ENCODE data around the gene LPP. TPM values are rescaled to one million over a fixed set of nuclear protein-coding genes. Genes with fewer than 3 reads are reported as not detected.

Gene LPP
- total and polyA plus RNA-seq, 9 of the 15 experiments (the other 6 are each of a cell fraction or from before 2014, with no cell fraction given), result 0.07 to 0.18 TPM; not detected in 7

- no peak for TF ChIP-seq SP2 (IDR thresholded peaks at IDR 0.05; ENCODE audit: extremely low read depth, low read depth, low read length, poor library complexity, severe bottlenecking)
Observed at GRCh38 chr3:188890572-188891270, 736.8 kb downstream of the LPP start (continued).

DNA sequence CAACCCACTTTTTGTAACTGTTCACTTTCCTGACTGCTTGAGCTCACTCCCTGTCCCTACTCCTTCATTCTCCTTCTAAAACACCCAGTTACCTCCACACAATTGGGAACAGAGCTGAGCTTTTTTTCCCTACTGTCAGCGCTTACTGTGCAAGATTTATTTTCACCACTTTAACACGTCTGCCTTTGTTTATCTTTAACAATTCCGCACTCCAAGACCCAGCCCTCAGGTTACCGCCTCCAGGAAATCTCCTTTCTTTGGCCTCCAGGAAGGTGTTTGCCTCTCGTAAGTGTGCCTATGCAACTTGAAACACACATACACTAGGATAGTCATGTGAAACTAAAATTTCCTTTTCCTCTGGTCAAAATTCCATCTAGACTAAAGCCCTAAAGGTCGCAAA, 745.9 kb downstream of the LPP start:
- Histone ChIP-seq H3K9me1 (ENCODE audit: control insufficient read depth, insufficient read depth, low read length) (no peaks in the 10 kb centered on the region), H3K27me3 (ENCODE audit: control insufficient read depth in 2 of 2, insufficient read depth in 2 of 2, low read length in 2 of 2) (no peaks in the 10 kb centered on the region), H3K9me3 (replicated peaks; ENCODE audit: control insufficient read depth, insufficient read depth, low read depth, low read length) (no peaks in the 10 kb centered on the region), H3K4me3 (no peak overlapping the region), H3K79me2 (ENCODE audit: control insufficient read depth, insufficient read depth, low read length) (no peaks in the 10 kb centered on the region), H3K9ac (ENCODE audit: insufficient read depth in 1 of 2, low read depth in 2 of 2, low read length in 2 of 2) (no peak overlapping the region), H3K4me1 (replicated peaks in 1 of 2; ENCODE audit: control insufficient read depth in 2 of 2, insufficient read depth in 2 of 2, low read length in 2 of 2) (no peaks in the 10 kb centered on the region), H3K36me3 (ENCODE audit: control insufficient read depth, insufficient read depth, low read length) (no peaks in the 10 kb centered on the region), H4K20me1 (replicated peaks; ENCODE audit: control insufficient read depth, insufficient read depth, low read length) (no peaks in the 10 kb centered on the region), H2AFZ (ENCODE audit: low read depth, low read length) (no peak overlapping the region), H3K27ac (ENCODE audit: extremely low read depth, low read depth, low read length) (no peak overlapping the region), H3K4me2 (ENCODE audit: insufficient read depth, low read length) (no peak overlapping the region)
- in situ Hi-C loops (cut with MboI) (no loop called here), intact Hi-C loops (cut with micrococcal nuclease) (no loop called here)
- ATAC-seq (no peak), DNase-seq (ENCODE audit: extremely low read depth in 1 of 4, low spot score in 3 of 4) (no peak), FAIRE-seq (no peak)
- POLR2A ChIA-PET, result no interaction called here
- no TSS peak for BruUV-seq (replicated peaks)
- WGBS (ENCODE audit: insufficient coverage, low coverage, missing lambda C conversion rate), result 1% methylated on average over 6 of the region's 6 CpGs
- TF ChIP-seq POU5F1 (IDR thresholded peaks at IDR 0.05; ENCODE audit: borderline replicate concordance, low read depth, low read length, partially characterized antibody) (no peak), STAT5A (IDR thresholded peaks at IDR 0.05; ENCODE audit: borderline replicate concordance, low read length) (no peak), MCM2 (IDR thresholded peaks at IDR 0.05; ENCODE audit: low read depth) (no peak), RBM34 (IDR thresholded peaks at IDR 0.05; ENCODE audit: borderline replicate concordance, insufficient read depth, low read length) (no peak), MTA3 (IDR thresholded peaks at IDR 0.05; ENCODE audit: borderline replicate concordance) (no peak), CREM (IDR thresholded peaks at IDR 0.05; ENCODE audit: low read depth) (no peak), RBFOX2 (IDR thresholded peaks at IDR 0.05; ENCODE audit: low read depth, low read length) (no peak), MEF2A (IDR thresholded peaks at IDR 0.05; ENCODE audit: control insufficient read depth, low read depth, low read length) (no peak), SOX6 (IDR thresholded peaks at IDR 0.05) (no peak), SIX5 (IDR thresholded peaks at IDR 0.05; ENCODE audit: borderline replicate concordance in 1 of 2, insufficient read depth in 1 of 2, low read depth in 1 of 2, low read length in 2 of 2) (no peak), ZNF184 (CRISPR knock-in tag; IDR thresholded peaks at IDR 0.05) (no peak), CREBBP (IDR thresholded peaks at IDR 0.05; ENCODE audit: low read depth, low read length) (no peak), SIN3A (IDR thresholded peaks at IDR 0.05; ENCODE audit: borderline replicate concordance in 2 of 2, control insufficient read depth in 1 of 2, low read depth in 2 of 2, low read length in 2 of 2) (no peak)
- CTCF ChIA-PET (ENCODE audit: low intra/inter-chr PET ratio), result no interaction called here

Data from K562 (cell line).